IMR-90 (cell line): ENCODE data around the gene FAM47E. TPM values are rescaled to one million over a fixed set of nuclear protein-coding genes. Genes with fewer than 3 reads are reported as not detected.
A peak's percentile ranks its signal among the peaks of the same experiment; 100 is the strongest.

Experiments used
- ATAC-seq: fragments of 200-7000 bp; cut with Tn5 transposase; 2 replicates; pipeline ENCODE4 v1.9.1; 2020; ENCODE audit warnings: low read depth, mild to moderate bottlenecking, moderate library complexity
- BruUV-seq: library from RNA; stranded (reverse); fragments of 400-500 nt; replicated peaks from 2 replicates; lab custom pipeline; 2021; lab: Mats Ljungman, UMichigan
- CTCF ChIA-PET: fragments of 300-600 bp; formaldehyde crosslinking; extraction: SDS; loops from one replicate; lab custom pipeline; 2021; ENCODE audit warnings: antibody characterized with exemption; lab: Yijun Ruan, JAX
- POLR2A ChIA-PET: fragments of 300-600 bp; sonication (Branson Sonifier 250); formaldehyde crosslinking; loops from one replicate; lab custom pipeline; 2022; ENCODE audit warnings: antibody characterized with exemption; ENCODE audit not compliant: unreplicated experiment; lab: Charles Lee
- DNase-seq: peaks from one replicate; pipeline ENCODE4 v3.0.0; 2013
- H2AFZ ChIP-seq: replicated peaks from 2 replicates; pipeline ENCODE3; 2013; ENCODE audit warnings: low read length, mild to moderate bottlenecking; ENCODE audit not compliant: poor library complexity
- H2AK5ac ChIP-seq: 2 replicates; pipeline ENCODE4 v1.6.1; 2013; ENCODE audit warnings: low read depth, low read length, inconsistent platforms
- H2AK9ac ChIP-seq: replicated peaks from 2 replicates; pipeline ENCODE3; 2013; ENCODE audit warnings: mild to moderate bottlenecking, low read depth, low read length, moderate library complexity; ENCODE audit not compliant: poor library complexity
- H2BK120ac ChIP-seq: 2 replicates; pipeline ENCODE4 v1.6.1; 2013; ENCODE audit warnings: low read depth, low read length, inconsistent platforms
- H2BK15ac ChIP-seq: 3 replicates; pipeline ENCODE4 v1.6.1; 2013; ENCODE audit warnings: low read depth, low read length, inconsistent platforms
- H2BK20ac ChIP-seq: 2 replicates; pipeline ENCODE4 v1.6.1; 2013; ENCODE audit warnings: low read depth, mild to moderate bottlenecking, inconsistent platforms, low read length, moderate library complexity
- H2BK5ac ChIP-seq: 2 replicates; pipeline ENCODE4 v1.6.1; 2013; ENCODE audit warnings: mild to moderate bottlenecking, low read depth, low read length, inconsistent platforms; ENCODE audit not compliant: poor library complexity, severe bottlenecking
- H3K14ac ChIP-seq: replicated peaks from 2 replicates; pipeline ENCODE4 v1.6.1; 2013; ENCODE audit warnings: low read depth, low read length, inconsistent platforms
- H3K18ac ChIP-seq: 2 replicates; pipeline ENCODE4 v1.6.1; 2013; ENCODE audit warnings: low read depth, low read length, control low read depth
- H3K23ac ChIP-seq: 2 replicates; pipeline ENCODE4 v1.6.1; 2013; ENCODE audit warnings: low read depth, low read length, inconsistent platforms
- H3K27ac ChIP-seq: 2 replicates; pipeline ENCODE4 v1.5.1; 2013; ENCODE audit warnings: mild to moderate bottlenecking, control low read depth, low read length; ENCODE audit not compliant: insufficient read depth
- H3K27me3 ChIP-seq: 2 replicates; pipeline ENCODE4 v1.6.1; 2013; ENCODE audit warnings: low read length; ENCODE audit not compliant: control insufficient read depth, insufficient read depth
- H3K36me3 ChIP-seq: 2 replicates; pipeline ENCODE4 v1.6.1; 2013; ENCODE audit warnings: low read length, mixed read lengths; ENCODE audit not compliant: control insufficient read depth, insufficient read depth
- H3K4ac ChIP-seq: 2 replicates; pipeline ENCODE4 v1.6.1; 2013; ENCODE audit warnings: low read depth, low read length, inconsistent platforms
- H3K4me1 ChIP-seq: 2 replicates; pipeline ENCODE4 v1.6.1; 2013; ENCODE audit warnings: low read length, mixed read lengths; ENCODE audit not compliant: control insufficient read depth, insufficient read depth
- H3K4me2 ChIP-seq: 2 replicates; pipeline ENCODE4 v1.6.1; 2013; ENCODE audit warnings: low read depth, mild to moderate bottlenecking, control low read depth, low read length, moderate library complexity
- H3K4me3 ChIP-seq: 2 replicates; pipeline ENCODE4 v1.5.1; 2013; ENCODE audit warnings: low read depth, mild to moderate bottlenecking, control low read depth, low read length, moderate library complexity; ENCODE audit not compliant: insufficient read depth
- H3K56ac ChIP-seq: 2 replicates; pipeline ENCODE4 v1.6.1; 2013; ENCODE audit warnings: low read length, inconsistent platforms; ENCODE audit not compliant: insufficient read depth; ENCODE audit errors: extremely low read depth
- H3K79me1 ChIP-seq, 2 experiments: 2 replicates each; pipeline ENCODE4 v1.6.1; 2013; ENCODE audit warnings: low read length in 2 of 2, inconsistent platforms in 1 of 2, low read depth in 1 of 2
- H3K9ac ChIP-seq: 2 replicates; pipeline ENCODE4 v1.6.1; 2013; ENCODE audit warnings: low read depth, low read length, control low read depth
- H3K9me1 ChIP-seq: 2 replicates; pipeline ENCODE4 v1.6.1; 2013; ENCODE audit warnings: low read length, inconsistent platforms; ENCODE audit not compliant: insufficient read depth
- H3K9me3 ChIP-seq: 2 replicates; pipeline ENCODE4 v1.6.1; 2013; ENCODE audit warnings: low read length; ENCODE audit not compliant: control insufficient read depth, insufficient read depth
- H4K20me1 ChIP-seq: 2 replicates; pipeline ENCODE4 v1.6.1; 2013; ENCODE audit warnings: low read length, inconsistent platforms; ENCODE audit not compliant: insufficient read depth
- H4K5ac ChIP-seq: 2 replicates; pipeline ENCODE4 v1.6.1; 2013; ENCODE audit warnings: mild to moderate bottlenecking, low read depth, low read length, control low read depth
- H4K8ac ChIP-seq, 2 experiments: 2 replicates each; pipeline ENCODE4 v1.6.1; 2013; ENCODE audit warnings: low read depth in 2 of 2, low read length in 2 of 2, control low read depth in 1 of 2, inconsistent platforms in 1 of 2
- H4K91ac ChIP-seq: 2 replicates; pipeline ENCODE4 v1.6.1; 2013; ENCODE audit warnings: low read depth, low read length, inconsistent platforms; ENCODE audit not compliant: insufficient read depth
- MAZ ChIP-seq: IDR thresholded peaks from 2 replicates; pipeline ENCODE4 v1.6.1; 2012; ENCODE audit warnings: low read depth, mild to moderate bottlenecking, low read length, improper control_type of control experiment, moderate library complexity, borderline replicate concordance
- MXI1 ChIP-seq: IDR thresholded peaks from 2 replicates; pipeline ENCODE4 v1.6.1; 2012; ENCODE audit warnings: low read depth, mild to moderate bottlenecking, low read length, moderate library complexity, borderline replicate concordance
- NFE2L2 ChIP-seq: fragments of 150-350 bp; IDR thresholded peaks from 2 replicates; pipeline ENCODE4 v1.6.1; 2016; ENCODE audit warnings: low read depth, mild to moderate bottlenecking, low read length
- RAD21 ChIP-seq: IDR thresholded peaks from 2 replicates; pipeline ENCODE4 v1.6.1; 2012; ENCODE audit warnings: low read length, improper control_type of control experiment
- WGBS, 2 experiments: methylation state at CpG; one replicate each; pipeline versions ENCODE4 v1.1.5 to v1.1.7; 2013; ENCODE audit warnings: missing lambda C conversion rate in 2 of 2; ENCODE audit not compliant: insufficient read length in 1 of 2; ENCODE audit errors: extremely low coverage in 2 of 2; 5-methylcytosine and 5-hydroxymethylcytosine counted together
- dilution Hi-C: fragments of 300-500 bp; cut with HindIII; formaldehyde crosslinking; loops from one replicate; pipeline ENCODE4 v1.14.3; 2018; ENCODE audit warnings: low sequenced_read_pairs; ENCODE audit not compliant: unreplicated experiment
- in situ Hi-C: fragments of 300-500 bp; cut with MboI; formaldehyde crosslinking; loops from 3 replicates; pipeline ENCODE4 v1.14.3; 2019; ENCODE audit warnings: low sequenced_read_pairs, inconsistent platforms, mixed read lengths
- intact Hi-C: fragments of 100-400 bp; cut with micrococcal nuclease; formaldehyde crosslinking; loops from 2 replicates; pipeline ENCODE4 v1.10.0; 2022
- polyA plus RNA-seq, 3 experiments: library from polyadenylated mRNA; depleted of rRNA; stranded (reverse); fragments of >200 nt; gene quantifications; 2 replicates each; pipeline ENCODE4 v1.2.3, GENCODE V29; 2012; ENCODE audit warnings: low replicate concordance in 1 of 3
- total RNA-seq: library from RNA; depleted of rRNA; stranded (reverse); fragments of >200 nt; gene quantifications from 2 replicates; pipeline ENCODE4 v1.2.3, GENCODE V29; 2012

The FAM47E gene
- total and polyA plus RNA-seq, 2 of the 4 experiments (the other 2 are of a cell fraction): 0.05 TPM; not detected in 1

DNA sequence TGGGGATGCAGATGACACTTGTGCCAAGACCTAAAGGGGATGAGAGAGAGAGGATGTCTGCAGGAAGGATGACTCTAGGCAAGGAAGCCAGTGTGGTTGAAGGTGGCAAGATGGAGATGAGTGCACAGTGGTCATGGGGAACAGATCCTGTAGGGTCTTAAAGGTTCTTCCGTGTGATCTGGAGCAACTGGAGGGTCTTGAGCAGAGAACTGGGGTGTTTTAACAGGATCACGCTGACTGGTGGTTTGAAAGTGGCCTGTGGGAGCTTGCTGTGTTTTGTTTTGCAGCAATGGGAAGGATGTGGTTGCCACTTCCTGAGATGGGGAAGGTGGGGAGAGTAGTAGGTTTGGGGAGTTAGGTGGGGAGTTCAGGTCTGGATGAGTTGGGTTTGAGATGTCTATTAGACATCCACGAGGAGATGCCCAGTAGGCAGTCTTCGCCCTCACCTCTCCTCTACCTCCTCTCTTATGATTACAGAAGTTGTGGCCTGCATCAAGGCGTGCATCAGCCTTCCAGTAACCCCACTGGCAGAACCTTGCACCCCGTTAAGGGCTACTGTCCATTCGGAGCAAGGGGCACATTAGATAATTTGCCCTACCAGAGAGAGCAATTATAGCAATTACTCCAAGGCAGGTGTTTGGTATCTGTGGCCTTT lies 53.6 kb downstream of the FAM47E start (continued):
- TF ChIP-seq NFE2L2: no peak

GRCh38 chr4:76305971-76306881 lies 54.7 kb downstream of the FAM47E start, which contains the start of gene STBD1:
Gene STBD1, plus strand, starts transcription at chr4:76306733. Its CDS starts 37 bp downstream, at chr4:76306770.
- peak; percentile 49 for DNase-seq
- dilution Hi-C loops: no loop called here
- no peak for TF ChIP-seq MXI1
- no peak for TF ChIP-seq RAD21
- TF ChIP-seq MAZ: peak; percentile 33; the same call in 1 of the 2 replicates
- peak within 1 kb of the TSS; percentile 48; the same call in 2 of the 3 replicates for H2BK15ac ChIP-seq
- peak within 1 kb of the TSS; percentile 93 for H3K23ac ChIP-seq
- peak within 1 kb of the TSS; percentile 74 for H3K27ac ChIP-seq
- peaks cover 28 to 40% of the 10 kb centered on the region in 2 experiments; a peak in 3 of 4 replicates for H3K79me1 ChIP-seq
- H2BK20ac ChIP-seq: no peak within 1 kb of the TSS
- peak within 1 kb of the TSS; percentile 67 for H2BK120ac ChIP-seq
- peak within 1 kb of the TSS; percentile 75 for H2BK5ac ChIP-seq
- peak within 1 kb of the TSS; percentile 14 for H3K18ac ChIP-seq
- peak within 1 kb of the TSS; percentile 57 for H3K14ac ChIP-seq
- peaks cover 20% of the 10 kb centered on the region for H3K9me1 ChIP-seq
- peak; percentile 83 for ATAC-seq
- peak within 1 kb of the TSS; percentile 82 for H3K9ac ChIP-seq
- peak within 1 kb of the TSS; percentile 24; the same call in 1 of the 2 replicates for H2AK5ac ChIP-seq
- H4K5ac ChIP-seq: peak within 1 kb of the TSS; percentile 66
- H3K56ac ChIP-seq: peak within 1 kb of the TSS; percentile 80
- peak within 1 kb of the TSS; percentile 14 for H4K91ac ChIP-seq
- peak within 1 kb of the TSS; percentile 79 for H2AK9ac ChIP-seq
- 1% methylated on average over 50 of the region's 85 CpGs; no CpG with 5 or more reads in 1 of the 2 experiments for WGBS, 2 experiments
- no peaks in the 10 kb centered on the region; the same call in 1 of the 2 replicates for H4K20me1 ChIP-seq
- no TSS peak for BruUV-seq
- ChIA-PET POLR2A (no interaction called here), CTCF (interaction anchor here (2.0 kb wide), 2 partner anchors 72 to 127 kb away, joined by 5 to 9 read pairs; no protein-coding TSS in a partner anchor)
- H3K36me3 ChIP-seq: peaks cover 8% of the 10 kb centered on the region
- peak within 1 kb of the TSS; percentile 82 for H3K4me3 ChIP-seq
- H3K4ac ChIP-seq: peak within 1 kb of the TSS; percentile 69
- intact Hi-C loops: loop anchor here (2.0 kb wide), 3 partner anchors 73 to 127 kb away; partner anchors contain the start of gene SCARB2
- in situ Hi-C loops: no loop called here
- peak within 1 kb of the TSS; percentile 94 for H2AFZ ChIP-seq
- H3K4me2 ChIP-seq: peak within 1 kb of the TSS; percentile 87
- H4K8ac ChIP-seq: peak within 1 kb of the TSS; percentile 44 to 68
- H3K4me1 ChIP-seq: peaks cover 10% of the 10 kb centered on the region; the same call in 1 of the 2 replicates
- H3K9me3 ChIP-seq: no peaks in the 10 kb centered on the region
- no peaks in the 10 kb centered on the region for H3K27me3 ChIP-seq
